GM23338 (cell line): ENCODE results near the gene BRI3BP. TPM values are rescaled to one million over a fixed set of nuclear protein-coding genes. Genes with fewer than 3 reads are reported as not detected.

Experiments used
- ATAC-seq: fragments of 200-7000 bp; cut with Tn5 transposase; 3 replicates; pipeline ENCODE4 v1.9.1; 2020
- DNase-seq: peaks from one replicate; pipeline ENCODE4 v3.0.0-alpha.2; 2015; ENCODE audit warnings: low spot score
- H2AFZ ChIP-seq: fragments of 200-600 bp; sonication (generic); 2 replicates; pipeline ENCODE4 v1.8.0; 2016; ENCODE audit warnings: antibody characterized with exemption, mild to moderate bottlenecking, moderate library complexity
- H3F3A ChIP-seq: fragments of 200-600 bp; sonication (generic); replicated peaks from 2 replicates; pipeline ENCODE4 v1.8.0; 2017; ENCODE audit warnings: antibody characterized with exemption, mixed run types, low read depth
- H3K27ac ChIP-seq: fragments of 200-600 bp; sonication (generic); 2 replicates; pipeline ENCODE4 v1.6.1; 2016; ENCODE audit warnings: low read depth
- H3K27me3 ChIP-seq: fragments of 200-600 bp; sonication (generic); 2 replicates; pipeline ENCODE4 v1.8.0; 2016; ENCODE audit warnings: mild to moderate bottlenecking, mixed run types, moderate library complexity; ENCODE audit not compliant: insufficient read depth
- H3K36me3 ChIP-seq: fragments of 200-600 bp; sonication (generic); 2 replicates; pipeline ENCODE4 v1.8.0; 2016; ENCODE audit warnings: mild to moderate bottlenecking; ENCODE audit not compliant: insufficient read depth
- H3K4me1 ChIP-seq: fragments of 200-600 bp; sonication (generic); 2 replicates; pipeline ENCODE4 v1.8.0; 2016; ENCODE audit warnings: mild to moderate bottlenecking, moderate library complexity; ENCODE audit not compliant: insufficient read depth
- H3K4me2 ChIP-seq: fragments of 200-600 bp; sonication (generic); 2 replicates; pipeline ENCODE4 v1.7.1; 2017; ENCODE audit warnings: mixed run types
- H3K4me3 ChIP-seq: fragments of 200-600 bp; sonication (generic); 2 replicates; pipeline ENCODE4 v1.6.1; 2016; ENCODE audit warnings: mixed run types
- H3K79me2 ChIP-seq: fragments of 200-600 bp; sonication (generic); replicated peaks from 2 replicates; pipeline ENCODE4 v1.8.0; 2017; ENCODE audit warnings: mild to moderate bottlenecking; ENCODE audit not compliant: insufficient read depth
- H3K9me2 ChIP-seq: fragments of 200-600 bp; sonication (generic); 2 replicates; pipeline ENCODE4 v1.8.0; 2017; ENCODE audit not compliant: insufficient read depth
- H4K20me1 ChIP-seq: fragments of 200-600 bp; sonication (generic); replicated peaks from 2 replicates; pipeline ENCODE4 v1.8.0; 2017; ENCODE audit warnings: mild to moderate bottlenecking; ENCODE audit not compliant: insufficient read depth
- H3K27ac Mint-ChIP-seq: 2 replicates; pipeline ENCODE4 v1.8.0; 2020; ENCODE audit warnings: inconsistent platforms, mild to moderate bottlenecking, moderate library complexity, mixed read lengths
- H3K27me3 Mint-ChIP-seq: 3 replicates; pipeline ENCODE4 v1.8.0; 2022; ENCODE audit warnings: low read depth, mild to moderate bottlenecking, moderate library complexity, mixed read lengths, inconsistent platforms; ENCODE audit not compliant: insufficient read depth, poor library complexity
- H3K36me3 Mint-ChIP-seq: 3 replicates; pipeline ENCODE4 v1.8.0; 2021; ENCODE audit warnings: low read depth, mild to moderate bottlenecking, inconsistent platforms, moderate library complexity, mixed read lengths
- H3K4me1 Mint-ChIP-seq: 3 replicates; pipeline ENCODE4 v1.8.0; 2020; ENCODE audit warnings: mild to moderate bottlenecking, inconsistent platforms, mixed read lengths
- H3K4me3 Mint-ChIP-seq: 3 replicates; pipeline ENCODE4 v1.8.0; 2021; ENCODE audit warnings: moderate library complexity, mild to moderate bottlenecking, inconsistent platforms, mixed read lengths
- H3K9me3 Mint-ChIP-seq: 3 replicates; pipeline ENCODE4 v1.8.0; 2020; ENCODE audit warnings: moderate library complexity, mild to moderate bottlenecking, inconsistent platforms, mixed read lengths
- CREB1 ChIP-seq: fragments of 250-450 bp; sonication (Bioruptor Pico); IDR thresholded peaks from 2 replicates; pipeline ENCODE4 v1.5.0; 2020; ENCODE audit warnings: low read depth, mild to moderate bottlenecking, moderate library complexity
- EZH2 ChIP-seq: fragments of 200-600 bp; sonication (generic); IDR thresholded peaks from one replicate; pipeline ENCODE4 v1.8.0; 2017; ENCODE audit warnings: antibody characterized with exemption, mild to moderate bottlenecking, low read depth; ENCODE audit not compliant: unreplicated experiment
- EZH2phosphoT487 ChIP-seq: fragments of 200-600 bp; sonication (generic); IDR thresholded peaks from one replicate; pipeline ENCODE4 v1.8.1; 2018; ENCODE audit warnings: antibody characterized with exemption; ENCODE audit not compliant: unreplicated experiment
- JUNB ChIP-seq: IDR thresholded peaks from one replicate; pipeline ENCODE4 v1.6.1; 2016; ENCODE audit warnings: antibody characterized with exemption; ENCODE audit not compliant: unreplicated experiment
- NANOG ChIP-seq: IDR thresholded peaks from 2 replicates; pipeline ENCODE4 v1.6.1; 2016; ENCODE audit warnings: antibody characterized with exemption, borderline replicate concordance
- POLR2AphosphoS5 ChIP-seq: IDR thresholded peaks from 2 replicates; pipeline ENCODE4 v1.6.1; 2016; ENCODE audit warnings: antibody characterized with exemption, low read depth
- STAT1 ChIP-seq: IDR thresholded peaks from one replicate; pipeline ENCODE4 v1.6.1; 2016; ENCODE audit warnings: antibody characterized with exemption; ENCODE audit not compliant: unreplicated experiment
- ZNF114 ChIP-seq: fragments of 250-450 bp; sonication (Bioruptor Pico); IDR thresholded peaks from 2 replicates; pipeline ENCODE4 v1.5.0; 2020; ENCODE audit warnings: mild to moderate bottlenecking, moderate library complexity
- ZNF331 ChIP-seq: fragments of 250-450 bp; sonication (Bioruptor Pico); IDR thresholded peaks from 2 replicates; pipeline ENCODE4 v1.5.0; 2020; ENCODE audit warnings: low read depth, mild to moderate bottlenecking, moderate library complexity
- polyA plus RNA-seq: library from polyadenylated mRNA; unstranded; fragments of >200 nt; fragmentation: Nextera tagmentation; extraction: Ambion mirVana; gene quantifications from 2 replicates; pipeline ENCODE4 v1.2.1, GENCODE V29; 2016
- total RNA-seq: library from RNA; depleted of rRNA; stranded (reverse); fragments of >200 nt; shearing (Covaris generic); gene quantifications from 2 replicates; pipeline ENCODE4 v1.2.3, GENCODE V29; 2014
- TF ChIP-seq, protein P1 (sequence below), 2 experiments: fragments of 200-600 bp in 1 of 2; sonication (generic) in 1 of 2; conservative IDR thresholded peaks; 2 replicates each; pipeline versions ENCODE4 v1.5.1 to v1.6.1; 2016 to 2017; ENCODE audit warnings: antibody characterized with exemption in 2 of 2, low read depth in 2 of 2, mild to moderate bottlenecking in 2 of 2, moderate library complexity in 1 of 2
- TF ChIP-seq, protein P2 (sequence below): fragments of 250-450 bp; sonication (Bioruptor Pico); IDR thresholded peaks from 2 replicates; pipeline ENCODE4 v1.5.0; 2020; ENCODE audit warnings: mild to moderate bottlenecking, moderate library complexity
- TF ChIP-seq, protein P3 (sequence below): IDR thresholded peaks from one replicate; pipeline ENCODE4 v1.6.1; 2018; ENCODE audit warnings: antibody characterized with exemption; ENCODE audit not compliant: unreplicated experiment
- TF ChIP-seq, protein P4 (sequence below): IDR thresholded peaks from 2 replicates; pipeline ENCODE4 v1.6.1; 2016; ENCODE audit warnings: antibody characterized with exemption

The BRI3BP gene
- total and polyA plus RNA-seq, 2 experiments from 2014 or later: 5.8 to 10.7 TPM

DNA sequence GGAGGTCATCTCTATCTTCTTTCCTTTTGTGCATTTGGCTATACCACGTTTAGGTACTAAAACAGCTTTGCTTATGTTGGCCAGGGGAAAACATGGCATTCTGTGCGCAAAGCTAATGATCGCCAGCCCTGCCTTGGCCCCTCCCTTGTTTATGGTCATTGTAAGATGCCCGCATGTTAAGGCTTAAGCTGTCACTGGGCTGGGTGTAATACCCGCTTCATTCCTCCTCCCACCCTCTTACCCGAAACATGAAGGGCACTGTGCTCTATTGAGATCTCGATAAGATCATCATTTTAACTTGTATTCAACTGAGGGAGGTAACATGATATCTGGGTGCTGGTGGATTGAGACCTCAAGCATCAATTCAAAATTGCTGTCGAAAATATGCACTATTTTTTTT is 34.7 kb downstream of the BRI3BP start:
- Histone ChIP-seq H3K4me2 (no peak overlapping the region), H4K20me1 (no peaks in the 10 kb centered on the region), H3K27ac (peak overlapping the region; percentile 72; the same call in 1 of the 2 replicates), H3K9me2 (no peaks in the 10 kb centered on the region), H3K79me2 (no peaks in the 10 kb centered on the region), H3K27me3 (no peaks in the 10 kb centered on the region), H3K36me3 (no peaks in the 10 kb centered on the region; the same call in 1 of the 2 replicates), H3K4me3 (no peak overlapping the region), H2AFZ (no peak overlapping the region), H3F3A (0 out of 2 replicates have a peak, but pooled peaks cover 3% of the 10 kb centered on the region), H3K4me1 (peaks cover 4% of the 10 kb centered on the region; the same call in 1 of the 2 replicates)
- peaks cover 18% of the 10 kb centered on the region for H3K36me3 Mint-ChIP-seq
- no peaks in the 10 kb centered on the region; the same call in 2 of the 3 replicates for H3K9me3 Mint-ChIP-seq
- no peak overlapping the region for H3K27ac Mint-ChIP-seq
- no peak overlapping the region for H3K4me3 Mint-ChIP-seq
- H3K27me3 Mint-ChIP-seq: peaks cover 3% of the 10 kb centered on the region
- TF ChIP-seq NANOG: no peak
- no peak for TF ChIP-seq EZH2phosphoT487
- no peak for TF ChIP-seq STAT1
- TF ChIP-seq, protein P1, sequence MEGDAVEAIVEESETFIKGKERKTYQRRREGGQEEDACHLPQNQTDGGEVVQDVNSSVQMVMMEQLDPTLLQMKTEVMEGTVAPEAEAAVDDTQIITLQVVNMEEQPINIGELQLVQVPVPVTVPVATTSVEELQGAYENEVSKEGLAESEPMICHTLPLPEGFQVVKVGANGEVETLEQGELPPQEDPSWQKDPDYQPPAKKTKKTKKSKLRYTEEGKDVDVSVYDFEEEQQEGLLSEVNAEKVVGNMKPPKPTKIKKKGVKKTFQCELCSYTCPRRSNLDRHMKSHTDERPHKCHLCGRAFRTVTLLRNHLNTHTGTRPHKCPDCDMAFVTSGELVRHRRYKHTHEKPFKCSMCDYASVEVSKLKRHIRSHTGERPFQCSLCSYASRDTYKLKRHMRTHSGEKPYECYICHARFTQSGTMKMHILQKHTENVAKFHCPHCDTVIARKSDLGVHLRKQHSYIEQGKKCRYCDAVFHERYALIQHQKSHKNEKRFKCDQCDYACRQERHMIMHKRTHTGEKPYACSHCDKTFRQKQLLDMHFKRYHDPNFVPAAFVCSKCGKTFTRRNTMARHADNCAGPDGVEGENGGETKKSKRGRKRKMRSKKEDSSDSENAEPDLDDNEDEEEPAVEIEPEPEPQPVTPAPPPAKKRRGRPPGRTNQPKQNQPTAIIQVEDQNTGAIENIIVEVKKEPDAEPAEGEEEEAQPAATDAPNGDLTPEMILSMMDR (conservative IDR thresholded peaks at IDR 0.05; ENCODE audit: low read depth in 2 of 2): no peak
- TF ChIP-seq, protein P2, sequence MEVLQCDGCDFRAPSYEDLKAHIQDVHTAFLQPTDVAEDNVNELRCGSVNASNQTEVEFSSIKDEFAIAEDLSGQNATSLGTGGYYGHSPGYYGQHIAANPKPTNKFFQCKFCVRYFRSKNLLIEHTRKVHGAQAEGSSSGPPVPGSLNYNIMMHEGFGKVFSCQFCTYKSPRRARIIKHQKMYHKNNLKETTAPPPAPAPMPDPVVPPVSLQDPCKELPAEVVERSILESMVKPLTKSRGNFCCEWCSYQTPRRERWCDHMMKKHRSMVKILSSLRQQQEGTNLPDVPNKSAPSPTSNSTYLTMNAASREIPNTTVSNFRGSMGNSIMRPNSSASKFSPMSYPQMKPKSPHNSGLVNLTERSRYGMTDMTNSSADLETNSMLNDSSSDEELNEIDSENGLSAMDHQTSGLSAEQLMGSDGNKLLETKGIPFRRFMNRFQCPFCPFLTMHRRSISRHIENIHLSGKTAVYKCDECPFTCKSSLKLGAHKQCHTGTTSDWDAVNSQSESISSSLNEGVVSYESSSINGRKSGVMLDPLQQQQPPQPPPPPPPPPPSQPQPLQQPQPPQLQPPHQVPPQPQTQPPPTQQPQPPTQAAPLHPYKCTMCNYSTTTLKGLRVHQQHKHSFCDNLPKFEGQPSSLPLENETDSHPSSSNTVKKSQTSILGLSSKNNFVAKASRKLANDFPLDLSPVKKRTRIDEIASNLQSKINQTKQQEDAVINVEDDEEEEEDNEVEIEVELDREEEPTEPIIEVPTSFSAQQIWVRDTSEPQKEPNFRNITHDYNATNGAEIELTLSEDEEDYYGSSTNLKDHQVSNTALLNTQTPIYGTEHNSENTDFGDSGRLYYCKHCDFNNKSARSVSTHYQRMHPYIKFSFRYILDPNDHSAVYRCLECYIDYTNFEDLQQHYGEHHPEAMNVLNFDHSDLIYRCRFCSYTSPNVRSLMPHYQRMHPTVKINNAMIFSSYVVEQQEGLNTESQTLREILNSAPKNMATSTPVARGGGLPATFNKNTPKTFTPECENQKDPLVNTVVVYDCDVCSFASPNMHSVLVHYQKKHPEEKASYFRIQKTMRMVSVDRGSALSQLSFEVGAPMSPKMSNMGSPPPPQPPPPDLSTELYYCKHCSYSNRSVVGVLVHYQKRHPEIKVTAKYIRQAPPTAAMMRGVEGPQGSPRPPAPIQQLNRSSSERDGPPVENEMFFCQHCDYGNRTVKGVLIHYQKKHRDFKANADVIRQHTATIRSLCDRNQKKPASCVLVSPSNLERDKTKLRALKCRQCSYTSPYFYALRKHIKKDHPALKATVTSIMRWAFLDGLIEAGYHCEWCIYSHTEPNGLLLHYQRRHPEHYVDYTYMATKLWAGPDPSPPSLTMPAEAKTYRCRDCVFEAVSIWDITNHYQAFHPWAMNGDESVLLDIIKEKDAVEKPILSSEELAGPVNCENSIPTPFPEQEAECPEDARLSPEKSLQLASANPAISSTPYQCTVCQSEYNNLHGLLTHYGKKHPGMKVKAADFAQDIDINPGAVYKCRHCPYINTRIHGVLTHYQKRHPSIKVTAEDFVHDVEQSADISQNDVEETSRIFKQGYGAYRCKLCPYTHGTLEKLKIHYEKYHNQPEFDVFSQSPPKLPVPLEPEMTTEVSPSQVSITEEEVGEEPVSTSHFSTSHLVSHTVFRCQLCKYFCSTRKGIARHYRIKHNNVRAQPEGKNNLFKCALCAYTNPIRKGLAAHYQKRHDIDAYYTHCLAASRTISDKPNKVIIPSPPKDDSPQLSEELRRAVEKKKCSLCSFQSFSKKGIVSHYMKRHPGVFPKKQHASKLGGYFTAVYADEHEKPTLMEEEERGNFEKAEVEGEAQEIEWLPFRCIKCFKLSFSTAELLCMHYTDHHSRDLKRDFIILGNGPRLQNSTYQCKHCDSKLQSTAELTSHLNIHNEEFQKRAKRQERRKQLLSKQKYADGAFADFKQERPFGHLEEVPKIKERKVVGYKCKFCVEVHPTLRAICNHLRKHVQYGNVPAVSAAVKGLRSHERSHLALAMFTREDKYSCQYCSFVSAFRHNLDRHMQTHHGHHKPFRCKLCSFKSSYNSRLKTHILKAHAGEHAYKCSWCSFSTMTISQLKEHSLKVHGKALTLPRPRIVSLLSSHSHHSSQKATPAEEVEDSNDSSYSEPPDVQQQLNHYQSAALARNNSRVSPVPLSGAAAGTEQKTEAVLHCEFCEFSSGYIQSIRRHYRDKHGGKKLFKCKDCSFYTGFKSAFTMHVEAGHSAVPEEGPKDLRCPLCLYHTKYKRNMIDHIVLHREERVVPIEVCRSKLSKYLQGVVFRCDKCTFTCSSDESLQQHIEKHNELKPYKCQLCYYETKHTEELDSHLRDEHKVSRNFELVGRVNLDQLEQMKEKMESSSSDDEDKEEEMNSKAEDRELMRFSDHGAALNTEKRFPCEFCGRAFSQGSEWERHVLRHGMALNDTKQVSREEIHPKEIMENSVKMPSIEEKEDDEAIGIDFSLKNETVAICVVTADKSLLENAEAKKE (CRISPR knock-in tag): no peak
- no peak for TF ChIP-seq ZNF331 (CRISPR knock-in tag)
- TF ChIP-seq CREB1 (CRISPR knock-in tag): no peak
- TF ChIP-seq, protein P3, sequence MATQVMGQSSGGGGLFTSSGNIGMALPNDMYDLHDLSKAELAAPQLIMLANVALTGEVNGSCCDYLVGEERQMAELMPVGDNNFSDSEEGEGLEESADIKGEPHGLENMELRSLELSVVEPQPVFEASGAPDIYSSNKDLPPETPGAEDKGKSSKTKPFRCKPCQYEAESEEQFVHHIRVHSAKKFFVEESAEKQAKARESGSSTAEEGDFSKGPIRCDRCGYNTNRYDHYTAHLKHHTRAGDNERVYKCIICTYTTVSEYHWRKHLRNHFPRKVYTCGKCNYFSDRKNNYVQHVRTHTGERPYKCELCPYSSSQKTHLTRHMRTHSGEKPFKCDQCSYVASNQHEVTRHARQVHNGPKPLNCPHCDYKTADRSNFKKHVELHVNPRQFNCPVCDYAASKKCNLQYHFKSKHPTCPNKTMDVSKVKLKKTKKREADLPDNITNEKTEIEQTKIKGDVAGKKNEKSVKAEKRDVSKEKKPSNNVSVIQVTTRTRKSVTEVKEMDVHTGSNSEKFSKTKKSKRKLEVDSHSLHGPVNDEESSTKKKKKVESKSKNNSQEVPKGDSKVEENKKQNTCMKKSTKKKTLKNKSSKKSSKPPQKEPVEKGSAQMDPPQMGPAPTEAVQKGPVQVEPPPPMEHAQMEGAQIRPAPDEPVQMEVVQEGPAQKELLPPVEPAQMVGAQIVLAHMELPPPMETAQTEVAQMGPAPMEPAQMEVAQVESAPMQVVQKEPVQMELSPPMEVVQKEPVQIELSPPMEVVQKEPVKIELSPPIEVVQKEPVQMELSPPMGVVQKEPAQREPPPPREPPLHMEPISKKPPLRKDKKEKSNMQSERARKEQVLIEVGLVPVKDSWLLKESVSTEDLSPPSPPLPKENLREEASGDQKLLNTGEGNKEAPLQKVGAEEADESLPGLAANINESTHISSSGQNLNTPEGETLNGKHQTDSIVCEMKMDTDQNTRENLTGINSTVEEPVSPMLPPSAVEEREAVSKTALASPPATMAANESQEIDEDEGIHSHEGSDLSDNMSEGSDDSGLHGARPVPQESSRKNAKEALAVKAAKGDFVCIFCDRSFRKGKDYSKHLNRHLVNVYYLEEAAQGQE: no peak
- TF ChIP-seq EZH2: no peak
- TF ChIP-seq, protein P4, sequence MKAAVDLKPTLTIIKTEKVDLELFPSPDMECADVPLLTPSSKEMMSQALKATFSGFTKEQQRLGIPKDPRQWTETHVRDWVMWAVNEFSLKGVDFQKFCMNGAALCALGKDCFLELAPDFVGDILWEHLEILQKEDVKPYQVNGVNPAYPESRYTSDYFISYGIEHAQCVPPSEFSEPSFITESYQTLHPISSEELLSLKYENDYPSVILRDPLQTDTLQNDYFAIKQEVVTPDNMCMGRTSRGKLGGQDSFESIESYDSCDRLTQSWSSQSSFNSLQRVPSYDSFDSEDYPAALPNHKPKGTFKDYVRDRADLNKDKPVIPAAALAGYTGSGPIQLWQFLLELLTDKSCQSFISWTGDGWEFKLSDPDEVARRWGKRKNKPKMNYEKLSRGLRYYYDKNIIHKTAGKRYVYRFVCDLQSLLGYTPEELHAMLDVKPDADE: no peak
- no peak for TF ChIP-seq POLR2AphosphoS5
- no peak for TF ChIP-seq ZNF114 (CRISPR knock-in tag)
- no peak for TF ChIP-seq JUNB
- ATAC-seq (no peak), DNase-seq (no peak)
- H3K4me1 Mint-ChIP-seq: peaks cover 5% of the 10 kb centered on the region
